ENCODE results near the gene RPS6KC1. TPM values are rescaled to one million over a fixed set of nuclear protein-coding genes. Genes with fewer than 3 reads are reported as not detected.
A peak's percentile ranks its signal among the peaks of the same experiment; 100 is the strongest.
"Not testable (repeated sequence)": the region's sequence is repeated elsewhere in the genome, so short reads cannot be mapped to it uniquely, and the experiment has no call there.

RPS6KC1 gene
- total and polyA plus RNA-seq, 4 donors: 7.4 to 26.7 (median 17.3) TPM

DNA sequence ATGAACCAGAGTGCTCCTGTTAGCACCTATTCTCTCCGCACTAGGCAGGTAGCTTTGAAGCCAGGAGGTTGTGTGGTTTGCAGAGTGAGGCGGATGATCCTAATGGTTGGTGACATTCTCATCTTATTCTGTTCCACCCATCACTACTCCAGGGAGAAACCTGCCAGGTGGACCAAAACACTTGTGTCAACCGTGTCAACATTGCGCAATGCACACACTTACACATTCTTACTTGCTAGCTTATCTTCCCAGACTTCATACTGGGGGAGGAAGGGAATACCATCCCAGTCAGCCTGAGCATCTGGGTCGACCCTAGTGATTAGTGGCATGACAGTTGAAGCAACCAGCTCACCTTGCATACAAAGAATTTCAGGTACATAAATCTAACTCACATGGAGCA, 236.9 kb downstream of the RPS6KC1 start:
- ATAC-seq (ENCODE audit: low FRiP score) (no peak), DNase-seq (no peak)
- Histone ChIP-seq H3K4me1 (ENCODE audit: control insufficient read depth in 1 of 2, insufficient read depth in 2 of 2, low read length in 2 of 2) (no peaks in the 10 kb centered on the region), H3K27ac (ENCODE audit: low read depth in 1 of 2, low read length in 2 of 2) (no peak overlapping the region), H3K36me3 (ENCODE audit: control insufficient read depth in 1 of 2, insufficient read depth in 2 of 2, low read length in 1 of 2) (no peaks in the 10 kb centered on the region), H3K9me3 (ENCODE audit: control insufficient read depth, low read length) (peaks cover 2% of the 10 kb centered on the region), H3K27me3 (ENCODE audit: control insufficient read depth in 1 of 2, insufficient read depth in 2 of 2, low read length in 1 of 2) (no peaks in the 10 kb centered on the region), H3K4me3 (ENCODE audit: low read length in 2 of 2) (no peak overlapping the region)
- intact Hi-C loops (cut with DNase I): no loop called here
- WGBS, 2 donors: 90 to 91% methylated on average over 5 of the region's 5 CpGs

DNA sequence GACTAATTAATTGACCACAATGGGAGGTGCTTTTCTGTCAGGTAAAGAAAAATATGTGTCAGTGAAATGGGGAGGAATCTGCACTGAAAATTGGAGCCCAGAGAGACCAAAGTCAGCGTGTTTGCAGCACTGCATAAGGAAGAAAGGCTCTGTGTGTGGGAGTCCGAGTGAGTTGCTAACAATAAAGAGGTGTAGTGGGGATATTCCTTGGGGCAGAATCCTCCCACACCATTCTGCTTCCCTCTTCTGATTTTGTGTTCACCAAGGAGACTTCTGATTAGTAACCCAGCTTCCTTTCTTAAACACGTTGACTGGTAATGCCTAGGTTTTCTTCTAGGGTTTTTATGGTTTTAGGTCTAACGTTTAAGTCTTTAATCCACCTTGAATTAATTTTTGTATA, 240.5 kb downstream of the RPS6KC1 start:
- ATAC-seq (ENCODE audit: low FRiP score): no peak
- Histone ChIP-seq H3K36me3 (ENCODE audit: control insufficient read depth in 1 of 2, insufficient read depth in 2 of 2, low read length in 1 of 2) (no peaks in the 10 kb centered on the region), H3K27me3 (ENCODE audit: control insufficient read depth in 1 of 2, insufficient read depth in 2 of 2, low read length in 1 of 2) (no peaks in the 10 kb centered on the region), H3K4me1 (ENCODE audit: control insufficient read depth in 1 of 2, insufficient read depth in 2 of 2, low read length in 2 of 2) (no peaks in the 10 kb centered on the region), H3K9me3 (ENCODE audit: control insufficient read depth, low read length) (no peaks in the 10 kb centered on the region), H3K27ac (ENCODE audit: low read depth in 1 of 2, low read length in 2 of 2) (no peak overlapping the region), H3K4me3 (ENCODE audit: low read length in 2 of 2) (no peak overlapping the region)
- WGBS, 2 donors: 86% methylated on average over 4 of the region's 4 CpGs
- no peak for DNase-seq
- intact Hi-C loops (cut with DNase I): no loop called here

DNA sequence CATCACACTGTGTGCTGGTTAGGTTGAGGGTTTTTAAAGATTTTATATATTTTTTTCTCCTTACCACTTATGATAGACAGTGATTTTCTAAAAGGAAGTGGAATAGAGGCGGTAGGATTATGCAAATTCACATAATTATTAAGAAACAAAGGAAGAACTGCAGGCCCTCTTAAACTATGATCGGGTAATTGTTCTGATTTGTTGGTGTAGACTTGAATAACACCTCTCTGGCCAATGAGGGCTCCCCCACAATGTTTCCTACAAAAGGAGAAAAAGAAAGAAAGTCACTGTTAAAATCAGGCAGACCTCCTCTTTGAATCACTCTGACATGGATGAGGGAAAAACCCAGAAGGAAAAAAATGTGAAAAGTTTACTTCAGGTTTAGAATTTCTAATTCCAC, 241.6 kb downstream of the RPS6KC1 start:
- H3K36me3 ChIP-seq (ENCODE audit: control insufficient read depth in 1 of 2, insufficient read depth in 2 of 2, low read length in 1 of 2): no peaks in the 10 kb centered on the region
- intact Hi-C loops (cut with DNase I): no loop called here
- no peak overlapping the region for H3K4me3 ChIP-seq (ENCODE audit: low read length in 2 of 2)
- H3K4me1 ChIP-seq (ENCODE audit: control insufficient read depth in 1 of 2, insufficient read depth in 2 of 2, low read length in 2 of 2): no peaks in the 10 kb centered on the region
- H3K27me3 ChIP-seq (ENCODE audit: control insufficient read depth in 1 of 2, insufficient read depth in 2 of 2, low read length in 1 of 2): no peaks in the 10 kb centered on the region
- no peak overlapping the region for H3K27ac ChIP-seq (ENCODE audit: low read depth in 1 of 2, low read length in 2 of 2)
- peaks cover 3% of the 10 kb centered on the region for H3K9me3 ChIP-seq (ENCODE audit: control insufficient read depth, low read length)
- ATAC-seq (ENCODE audit: low FRiP score) (no peak), DNase-seq (no peak)
- WGBS, 2 donors: 83 to 84% methylated on average over 2 of the region's 2 CpGs

DNA sequence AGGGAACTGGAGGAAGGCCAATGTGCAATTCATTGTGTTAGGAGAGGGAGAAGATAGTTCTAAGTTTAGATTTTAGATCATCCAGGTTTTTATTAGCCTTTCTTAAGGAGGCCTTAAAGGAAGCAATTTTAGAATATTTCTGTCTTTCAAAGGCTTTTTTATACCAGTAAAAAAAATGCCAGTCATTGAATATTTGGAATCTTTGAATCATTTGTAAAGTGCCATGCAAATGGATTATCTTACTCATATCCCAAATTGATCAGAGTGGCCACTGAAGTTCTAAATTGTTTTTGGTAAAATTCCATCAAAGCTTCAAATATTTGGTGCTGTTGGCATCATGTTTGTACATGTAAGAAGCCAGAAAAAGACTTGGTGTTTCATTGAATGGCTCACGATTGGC, 244.8 kb downstream of the RPS6KC1 start:
- DNase-seq (no peak), ATAC-seq (ENCODE audit: low FRiP score) (no peak)
- Histone ChIP-seq H3K9me3 (ENCODE audit: control insufficient read depth, low read length) (peaks cover 5% of the 10 kb centered on the region), H3K27me3 (ENCODE audit: control insufficient read depth in 1 of 2, insufficient read depth in 2 of 2, low read length in 1 of 2) (no peaks in the 10 kb centered on the region), H3K4me1 (ENCODE audit: control insufficient read depth in 1 of 2, insufficient read depth in 2 of 2, low read length in 2 of 2) (no peaks in the 10 kb centered on the region), H3K4me3 (ENCODE audit: low read length in 2 of 2) (no peak overlapping the region), H3K27ac (ENCODE audit: low read depth in 1 of 2, low read length in 2 of 2) (no peak overlapping the region), H3K36me3 (ENCODE audit: control insufficient read depth in 1 of 2, insufficient read depth in 2 of 2, low read length in 1 of 2) (no peaks in the 10 kb centered on the region)
- WGBS, 2 donors: 87 to 94% methylated on average over 1 of the region's 1 CpG
- intact Hi-C loops (cut with DNase I): no loop called here

DNA sequence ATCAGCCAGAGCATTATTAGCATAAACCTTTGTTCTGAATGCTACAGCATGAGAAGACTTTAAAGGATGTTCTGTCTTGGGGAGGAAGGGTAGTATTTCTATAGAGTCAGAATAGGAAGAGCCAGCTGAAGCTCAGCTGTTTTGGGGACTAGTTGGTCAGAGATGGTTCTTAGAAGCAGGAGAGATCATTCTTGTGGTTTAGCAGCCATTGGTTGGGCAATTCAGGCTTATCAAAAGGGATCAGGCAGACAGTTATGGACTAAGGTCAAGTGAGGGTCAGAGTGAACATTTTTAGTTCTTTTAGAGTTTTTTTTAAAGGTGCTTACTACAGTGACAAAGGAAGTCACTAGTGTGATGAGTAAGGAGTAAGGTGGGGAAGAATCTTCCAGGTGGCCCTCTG, 245.5 kb downstream of the RPS6KC1 start:
- Histone ChIP-seq H3K4me1 (ENCODE audit: control insufficient read depth in 1 of 2, insufficient read depth in 2 of 2, low read length in 2 of 2) (no peaks in the 10 kb centered on the region), H3K36me3 (ENCODE audit: control insufficient read depth in 1 of 2, insufficient read depth in 2 of 2, low read length in 1 of 2) (no peaks in the 10 kb centered on the region), H3K4me3 (ENCODE audit: low read length in 2 of 2) (no peak overlapping the region), H3K9me3 (ENCODE audit: control insufficient read depth, low read length) (peaks cover 5% of the 10 kb centered on the region), H3K27me3 (ENCODE audit: control insufficient read depth in 1 of 2, insufficient read depth in 2 of 2, low read length in 1 of 2) (no peaks in the 10 kb centered on the region), H3K27ac (ENCODE audit: low read depth in 1 of 2, low read length in 2 of 2) (no peak overlapping the region)
- intact Hi-C loops (cut with DNase I): no loop called here
- ATAC-seq (ENCODE audit: low FRiP score): no peak
- DNase-seq: no peak

DNA sequence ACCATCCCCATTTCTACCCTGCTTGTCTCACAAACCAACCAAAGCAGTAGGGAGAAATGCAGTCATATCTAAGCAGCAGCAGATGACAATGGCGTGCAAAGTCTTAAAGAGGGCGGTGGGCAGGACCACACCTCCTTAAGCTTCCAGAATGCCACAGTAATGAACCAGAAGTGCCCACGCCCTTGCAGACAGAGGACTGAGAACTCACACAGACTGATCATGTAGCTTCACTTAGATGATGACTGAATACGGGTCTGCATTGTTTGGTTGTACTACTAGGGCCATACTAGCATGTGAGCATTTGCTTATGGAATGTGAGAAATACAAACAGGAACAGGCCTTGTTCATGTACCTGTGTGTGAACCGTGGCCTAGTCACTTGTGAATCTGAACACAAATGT, 246.0 kb downstream of the RPS6KC1 start:
- peak; percentile 29 for ATAC-seq (ENCODE audit: low FRiP score)

DNA sequence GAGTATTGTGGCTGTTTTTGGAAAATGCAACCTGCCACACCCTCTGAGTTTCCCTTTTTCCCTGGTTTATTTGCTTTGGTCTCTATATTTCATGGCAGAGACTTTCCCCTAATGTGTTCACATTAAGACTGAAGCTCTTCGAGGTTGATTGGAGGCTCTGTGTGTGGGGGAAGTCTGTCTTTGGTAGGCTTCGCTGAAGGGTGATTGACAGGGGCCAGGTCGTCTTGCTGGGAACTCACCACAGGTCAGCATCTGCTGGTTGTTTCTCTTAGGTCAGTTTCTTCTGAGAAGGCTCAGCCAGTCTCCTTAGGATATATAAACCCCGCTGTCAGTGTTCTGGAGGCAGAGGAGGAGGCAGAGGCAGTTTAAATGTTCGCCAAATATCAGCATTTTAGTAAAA, 249.4 kb downstream of the RPS6KC1 start:
- Histone ChIP-seq H3K4me3 (ENCODE audit: low read length in 2 of 2) (no peak overlapping the region), H3K4me1 (ENCODE audit: control insufficient read depth in 1 of 2, insufficient read depth in 2 of 2, low read length in 2 of 2) (no peaks in the 10 kb centered on the region), H3K27ac (ENCODE audit: low read depth in 1 of 2, low read length in 2 of 2) (no peak overlapping the region), H3K36me3 (ENCODE audit: control insufficient read depth in 1 of 2, insufficient read depth in 2 of 2, low read length in 1 of 2) (no peaks in the 10 kb centered on the region), H3K27me3 (ENCODE audit: control insufficient read depth in 1 of 2, insufficient read depth in 2 of 2, low read length in 1 of 2) (no peaks in the 10 kb centered on the region), H3K9me3 (ENCODE audit: control insufficient read depth, low read length) (peaks cover 5% of the 10 kb centered on the region)
- 66 to 69% methylated on average over 5 of the region's 5 CpGs for WGBS, 2 donors
- intact Hi-C loops (cut with DNase I): no loop called here
- ATAC-seq (ENCODE audit: low FRiP score) (no peak), DNase-seq (no peak)

More for the DNA sequence above, 246.0 kb downstream of the RPS6KC1 start:
- H3K4me1 ChIP-seq (ENCODE audit: control insufficient read depth in 1 of 2, insufficient read depth in 2 of 2, low read length in 2 of 2): no peaks in the 10 kb centered on the region
- DNase-seq: no peak
- no peak overlapping the region for H3K27ac ChIP-seq (ENCODE audit: low read depth in 1 of 2, low read length in 2 of 2)
- peaks cover 5% of the 10 kb centered on the region for H3K9me3 ChIP-seq (ENCODE audit: control insufficient read depth, low read length)
- 95 to 96% methylated on average over 5 of the region's 5 CpGs for WGBS, 2 donors
- no peaks in the 10 kb centered on the region for H3K36me3 ChIP-seq (ENCODE audit: control insufficient read depth in 1 of 2, insufficient read depth in 2 of 2, low read length in 1 of 2)
- intact Hi-C loops (cut with DNase I): no loop called here
- H3K4me3 ChIP-seq (ENCODE audit: low read length in 2 of 2): no peak overlapping the region
- no peaks in the 10 kb centered on the region for H3K27me3 ChIP-seq (ENCODE audit: control insufficient read depth in 1 of 2, insufficient read depth in 2 of 2, low read length in 1 of 2)

DNA sequence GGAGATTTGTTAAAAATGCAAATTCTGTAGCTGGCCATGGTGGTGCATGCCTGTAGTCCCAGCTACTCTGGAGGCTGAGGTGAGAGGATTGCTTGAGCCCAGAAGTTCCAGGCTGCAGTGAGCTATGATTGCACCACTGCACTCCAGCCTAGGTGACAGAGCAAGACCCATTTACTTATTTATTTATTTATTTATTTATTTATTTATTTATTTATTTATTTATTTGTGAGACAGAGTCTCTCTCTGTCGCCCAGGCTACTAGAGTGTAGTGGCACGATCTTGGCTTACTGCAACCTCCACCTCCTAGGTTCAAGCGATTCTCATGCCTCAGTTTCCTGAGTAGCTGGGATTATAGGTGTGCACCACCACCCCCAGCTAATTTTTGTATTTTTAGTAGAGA, 250.5 kb downstream of the RPS6KC1 start:
- H3K9me3 ChIP-seq (ENCODE audit: control insufficient read depth, low read length); DNase-seq; intact Hi-C loops (cut with DNase I); H3K27me3 ChIP-seq (ENCODE audit: control insufficient read depth in 1 of 2, insufficient read depth in 2 of 2, low read length in 1 of 2); H3K4me1 ChIP-seq (ENCODE audit: control insufficient read depth in 1 of 2, insufficient read depth in 2 of 2, low read length in 2 of 2); H3K27ac ChIP-seq (ENCODE audit: low read depth in 1 of 2, low read length in 2 of 2); H3K4me3 ChIP-seq (ENCODE audit: low read length in 2 of 2); H3K36me3 ChIP-seq (ENCODE audit: control insufficient read depth in 1 of 2, insufficient read depth in 2 of 2, low read length in 1 of 2); ATAC-seq (ENCODE audit: low FRiP score): not testable (repeated sequence)
- 96 to 97% methylated on average over 3 of the region's 3 CpGs for whole genome bisulfite sequencing, 2 donors

DNA sequence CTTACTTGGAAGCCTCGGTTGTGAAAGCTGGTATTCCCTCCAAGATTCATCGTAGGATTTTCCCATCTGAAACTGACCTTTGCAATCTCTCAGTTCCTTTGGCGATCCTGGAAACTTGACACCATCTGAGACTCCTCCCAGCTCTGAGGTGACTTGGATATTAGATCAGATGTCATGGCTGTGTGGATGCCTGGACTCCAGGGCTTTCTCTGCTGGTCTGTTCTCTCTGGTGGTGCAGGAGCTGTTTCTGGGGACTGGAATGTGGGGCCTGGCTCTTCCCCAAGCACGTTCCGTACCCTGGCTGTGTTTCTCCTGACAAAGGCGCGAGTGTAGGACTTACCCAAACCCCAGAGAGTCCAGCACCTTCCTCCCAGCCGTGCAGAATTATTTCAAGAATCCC, 252.2 kb downstream of the RPS6KC1 start:
- H3K27ac ChIP-seq (ENCODE audit: low read depth in 1 of 2, low read length in 2 of 2): no peak overlapping the region
- peaks cover 2% of the 10 kb centered on the region for H3K9me3 ChIP-seq (ENCODE audit: control insufficient read depth, low read length)
- no peak overlapping the region for H3K4me3 ChIP-seq (ENCODE audit: low read length in 2 of 2)
- intact Hi-C loops (cut with DNase I): no loop called here
- H3K27me3 ChIP-seq (ENCODE audit: control insufficient read depth in 1 of 2, insufficient read depth in 2 of 2, low read length in 1 of 2): no peaks in the 10 kb centered on the region
- WGBS, 2 donors: 20 to 21% methylated on average over 8 of the region's 8 CpGs
- no peaks in the 10 kb centered on the region for H3K4me1 ChIP-seq (ENCODE audit: control insufficient read depth in 1 of 2, insufficient read depth in 2 of 2, low read length in 2 of 2)
- no peak for ATAC-seq (ENCODE audit: low FRiP score)
- no peak for DNase-seq
- no peaks in the 10 kb centered on the region for H3K36me3 ChIP-seq (ENCODE audit: control insufficient read depth in 1 of 2, insufficient read depth in 2 of 2, low read length in 1 of 2)

All from aorta (tissue), 5 donors.